Measurements from ENCODE around the gene EZR.
A peak's percentile ranks its signal among the peaks of the same experiment; 100 is the strongest.

EZR gene

DNA sequence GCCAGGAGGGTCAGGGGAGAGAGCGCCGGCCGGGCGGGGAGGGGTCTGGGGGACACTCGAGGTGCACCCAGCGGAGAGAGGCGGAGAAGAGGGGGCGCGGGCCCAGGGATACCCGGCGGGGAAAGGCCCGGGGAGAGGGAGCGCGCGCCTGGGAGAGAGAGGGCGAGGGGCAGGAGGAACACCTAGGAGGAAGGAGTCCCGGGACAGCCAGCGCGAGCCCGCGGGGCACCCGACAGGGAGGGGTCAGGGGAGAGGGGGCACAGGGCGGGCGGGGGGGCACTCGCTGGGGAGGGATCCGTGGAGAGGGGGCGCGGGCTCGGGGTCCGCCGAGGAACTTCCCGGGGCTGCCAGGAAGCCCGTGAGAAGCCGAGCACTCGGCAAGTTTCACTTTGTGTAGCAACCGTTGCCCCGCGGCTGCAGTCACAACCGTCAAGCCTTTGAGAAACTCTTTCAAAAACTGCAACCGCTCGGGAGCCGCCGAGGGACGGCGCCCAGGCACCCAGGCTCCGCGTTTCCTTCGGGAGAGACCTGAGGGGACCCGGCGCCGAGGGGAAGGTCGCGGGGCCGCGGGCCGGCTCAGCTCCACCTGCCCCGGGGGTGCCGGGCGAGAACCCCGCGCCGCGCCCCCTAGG lies 471 bp downstream of the EZR start:
- peak; percentile 43 to 61 for DNase-seq (ENCODE audit: low read depth in 2 of 2)

DNA sequence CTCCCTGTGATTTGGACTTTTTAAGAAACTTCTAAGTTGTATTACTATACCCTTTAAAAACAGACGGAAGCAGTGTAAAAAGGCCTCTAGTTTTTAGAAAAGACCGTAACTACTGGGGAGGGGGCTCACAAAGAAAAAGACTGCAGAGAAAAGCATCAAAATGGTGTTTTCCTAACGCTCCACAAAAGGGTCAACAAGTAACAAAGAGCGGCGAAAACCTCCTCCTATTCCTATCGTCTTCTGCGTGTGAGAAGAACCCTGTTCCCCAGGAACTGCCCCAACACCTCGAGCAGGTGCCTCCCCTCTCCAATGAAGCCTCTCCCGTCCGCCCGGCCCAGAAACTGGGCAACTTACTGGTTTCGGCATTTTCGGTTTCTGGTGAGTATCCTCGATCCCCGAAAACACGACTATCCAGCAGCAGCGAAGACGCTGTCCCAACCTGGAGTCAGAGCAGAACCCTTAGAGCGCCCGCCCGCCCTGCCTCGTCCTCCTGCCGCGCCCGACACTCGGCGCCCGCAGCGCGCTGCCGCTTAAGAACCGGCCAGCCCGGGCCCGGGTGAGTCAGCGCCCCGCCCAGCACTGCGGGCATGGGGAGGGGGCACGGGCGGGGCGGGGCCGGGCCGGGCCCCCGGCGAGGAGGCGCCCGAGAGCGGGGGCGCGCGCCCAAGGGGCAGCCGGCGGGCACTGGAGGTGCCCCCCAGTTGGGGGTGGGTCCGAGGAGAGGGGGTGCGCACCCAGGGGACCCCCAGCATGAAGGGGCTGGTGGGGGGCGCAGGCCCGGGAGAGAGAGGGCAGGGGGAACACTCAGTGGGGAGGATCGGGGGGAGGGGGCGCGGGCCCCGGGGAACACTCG lies 1.2 kb downstream of the EZR start:
- DNase-seq (ENCODE audit: low read depth in 2 of 2) = peak; percentile 58 to 76

- DNase-seq (ENCODE audit: low read depth in 2 of 2) = no peak
Observed at GRCh38 chr6:158816803-158817727, 2.1 kb downstream of the EZR start.

DNA sequence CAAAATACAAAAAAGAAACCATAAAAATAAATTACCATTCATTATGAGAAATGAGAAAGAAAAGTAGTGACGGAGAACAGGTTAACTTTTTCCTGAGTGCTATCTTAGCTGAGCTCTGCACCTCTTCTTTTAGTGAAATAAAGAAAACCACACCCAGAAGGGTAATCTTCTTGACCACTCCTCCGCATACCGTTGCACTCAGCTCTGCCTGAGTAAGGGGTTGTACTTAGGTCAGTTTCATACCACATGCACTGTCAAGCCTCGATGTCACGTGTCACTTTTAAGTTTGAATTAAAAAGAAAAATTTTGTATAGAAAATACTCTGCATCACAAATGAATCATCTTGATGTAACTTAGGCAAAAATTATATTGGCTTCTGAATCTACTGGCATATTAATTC lies 2.8 kb downstream of the EZR start:
- DNase-seq (ENCODE audit: low read depth in 2 of 2) = no peak

DNA sequence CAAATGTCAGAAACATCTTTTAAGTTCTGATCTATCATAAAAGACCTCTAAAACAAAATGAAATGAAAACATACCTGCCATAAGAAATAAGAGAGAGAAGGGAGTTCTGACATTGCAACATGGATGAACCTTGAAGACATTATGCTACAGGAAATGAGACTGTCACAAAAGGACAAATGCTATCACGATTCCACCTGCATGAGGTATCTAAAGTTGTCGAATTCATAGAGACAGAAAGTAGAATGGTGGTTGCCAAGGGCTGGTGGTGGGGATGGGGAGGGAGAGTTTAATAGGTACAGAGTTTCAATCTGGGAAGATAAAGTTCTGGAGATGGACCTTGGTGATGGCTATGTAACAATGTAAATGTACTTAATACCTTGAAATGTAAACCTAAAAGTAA lies 3.3 kb downstream of the EZR start:
- no peak for DNase-seq (ENCODE audit: low read depth in 2 of 2)

DNA sequence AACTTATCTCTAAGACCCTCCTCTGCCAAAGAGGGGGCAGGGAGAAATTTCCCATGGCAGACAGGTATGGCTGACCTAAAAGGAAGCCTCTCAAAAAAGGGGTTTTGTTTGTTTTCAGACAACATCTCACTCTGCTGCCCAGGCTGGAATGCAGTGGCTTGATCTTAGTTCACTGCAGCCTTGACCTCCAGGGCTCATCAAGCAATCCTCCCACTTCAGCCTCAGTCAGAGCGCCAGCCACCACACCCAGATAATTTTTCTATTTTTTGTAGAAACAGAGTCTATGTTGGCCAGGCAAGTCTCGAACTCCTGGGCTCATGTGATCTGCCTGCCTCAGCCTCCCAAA lies 3.8 kb downstream of the EZR start:
- no peak for DNase-seq (ENCODE audit: low read depth in 2 of 2)

DNA sequence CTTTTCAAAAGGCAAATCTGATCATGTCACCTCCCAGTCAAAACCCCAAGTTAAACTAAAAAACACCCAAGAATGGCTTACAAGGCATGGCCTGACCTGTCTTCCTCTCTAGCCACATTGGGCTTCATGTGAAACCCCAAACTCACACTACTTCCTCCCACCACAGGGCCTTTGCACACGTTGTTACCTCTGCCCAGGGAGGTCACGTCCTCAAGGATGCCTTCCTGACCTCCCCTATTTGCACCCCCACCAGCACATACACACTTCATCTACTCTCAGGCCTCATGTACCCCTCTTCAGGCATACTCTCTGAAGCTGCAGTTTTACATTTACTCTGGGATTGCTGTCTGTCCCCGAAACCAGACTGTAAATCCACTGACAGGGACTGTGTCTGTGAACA lies 6.1 kb downstream of the EZR start:
- DNase-seq (ENCODE audit: low read depth in 2 of 2) = no peak

DNA sequence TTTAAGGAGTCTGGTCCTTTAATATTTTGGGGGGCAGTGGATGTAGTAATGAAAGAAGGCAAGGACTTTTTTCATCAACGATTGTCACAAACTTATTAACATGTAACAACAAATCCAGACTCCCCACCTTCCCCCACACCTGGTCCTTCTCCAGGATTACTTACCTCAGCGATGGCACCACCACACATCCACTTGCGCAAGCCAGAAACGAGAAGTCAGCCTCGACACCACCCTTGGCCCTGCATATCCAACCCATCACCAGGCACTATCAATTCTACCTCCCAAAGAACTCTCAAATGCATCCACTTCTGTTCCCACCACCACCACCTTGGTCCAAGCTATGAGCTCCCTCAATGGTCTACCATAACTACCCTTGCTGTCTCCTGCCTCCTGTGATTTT lies 6.6 kb downstream of the EZR start:
- no peak for DNase-seq (ENCODE audit: low read depth in 2 of 2)

- DNase-seq (ENCODE audit: low read depth in 2 of 2) = no peak
Observed at GRCh38 chr6:158810155-158811095, 8.7 kb downstream of the EZR start.

DNA sequence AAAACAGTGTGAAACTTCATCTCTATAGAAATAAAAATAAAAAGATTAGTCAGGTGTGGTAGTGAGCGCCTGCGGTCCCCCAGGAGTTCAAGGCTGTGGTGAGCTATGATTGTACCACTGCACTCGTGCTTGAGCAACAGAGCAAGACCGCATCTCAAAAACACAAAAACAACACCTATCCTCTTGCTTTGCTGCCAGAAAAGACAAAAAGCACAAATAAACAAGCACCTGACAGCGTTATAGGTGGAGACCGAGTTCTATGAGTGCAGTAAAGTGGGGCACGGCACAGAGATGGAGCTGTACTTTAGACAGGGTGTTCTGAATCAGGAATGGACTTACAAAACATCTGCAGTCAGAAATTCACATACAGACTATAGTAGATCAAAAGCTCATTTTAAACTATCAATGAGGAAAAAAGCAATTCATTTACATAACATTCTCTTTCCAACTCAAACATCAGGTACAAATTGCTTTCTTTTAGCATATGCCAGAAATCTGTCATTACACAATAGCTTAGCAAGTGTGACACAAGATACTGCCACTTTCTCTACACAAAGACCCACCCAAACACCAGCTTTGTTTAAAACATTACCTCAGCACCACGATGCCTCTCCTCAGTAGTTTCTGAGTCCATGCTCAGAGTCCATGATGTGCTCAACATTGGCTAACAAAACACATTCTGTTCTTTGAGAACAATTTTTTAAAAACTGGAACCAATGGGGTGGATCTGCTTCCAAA lies 10.1 kb downstream of the EZR start:
- DNase-seq (ENCODE audit: low read depth in 2 of 2) = no peak

DNA sequence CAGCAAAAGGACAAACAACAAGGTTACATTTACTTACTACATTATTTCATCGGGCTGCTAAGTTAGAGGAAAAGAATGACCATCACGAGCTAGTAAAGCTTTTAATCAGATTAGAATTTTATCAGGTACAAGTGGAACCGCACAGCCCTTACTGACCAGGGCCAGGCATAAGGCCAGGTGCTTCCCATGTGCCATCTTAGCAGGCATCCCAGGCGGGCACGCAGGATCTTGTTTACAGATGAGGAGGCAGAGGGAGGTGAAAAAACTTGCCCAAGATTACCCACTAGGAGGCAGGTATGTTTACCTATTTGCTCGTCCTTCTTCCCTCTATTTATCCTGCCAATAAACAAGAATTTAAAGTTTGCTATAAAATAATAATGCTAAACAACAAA lies 10.7 kb downstream of the EZR start:
- no peak for DNase-seq (ENCODE audit: low read depth in 2 of 2)

DNA sequence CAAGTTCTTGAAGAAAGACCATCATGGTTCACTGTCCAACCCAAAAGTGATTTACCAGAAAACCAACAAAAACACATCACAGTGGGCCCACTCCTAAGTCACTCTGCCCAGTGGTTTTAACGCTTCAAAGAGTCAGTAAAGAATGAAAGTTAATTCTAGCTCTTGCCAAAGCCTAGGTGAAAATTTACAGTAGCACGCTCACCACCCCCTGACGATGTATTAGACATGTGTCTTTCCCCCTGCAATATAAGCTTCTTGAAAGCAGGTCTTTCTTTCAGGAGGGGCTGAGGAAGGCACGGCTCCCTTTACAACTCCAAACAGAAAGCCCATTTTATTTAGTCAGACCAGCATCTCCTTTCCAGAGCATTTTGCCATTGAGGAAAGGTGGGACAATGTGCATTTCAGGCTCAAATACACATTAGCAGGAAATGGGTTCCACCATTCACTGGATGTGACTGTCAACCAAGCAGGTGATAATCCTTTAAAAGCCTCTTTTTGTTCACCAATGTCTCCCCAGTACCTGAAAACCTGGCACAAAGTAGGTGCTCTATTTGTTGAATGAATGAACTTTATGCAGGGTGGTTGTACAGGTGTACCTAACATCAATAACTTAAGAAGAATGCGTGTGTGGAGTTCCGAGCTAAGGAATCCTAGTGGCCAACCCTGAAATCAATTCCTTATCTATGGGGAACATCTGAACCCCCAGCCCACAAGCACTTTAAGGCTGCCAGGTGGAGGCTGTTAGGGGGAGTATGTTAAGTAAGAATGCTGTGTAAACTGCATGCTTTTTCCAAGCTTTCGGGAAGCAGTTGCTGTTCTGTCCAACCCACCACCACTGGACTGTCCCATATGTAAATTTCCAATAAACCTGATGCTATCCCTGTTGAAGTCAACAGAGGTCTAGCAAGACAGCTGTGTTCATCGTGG lies 11.4 kb downstream of the EZR start:
- no peak for DNase-seq (ENCODE audit: low read depth in 2 of 2)

GRCh38 chr6:158805698-158806377 lies 13.3 kb downstream of the EZR start:
- no peak for DNase-seq (ENCODE audit: low read depth in 2 of 2)

GRCh38 chr6:158804207-158804606 lies 15.0 kb downstream of the EZR start:
- DNase-seq (ENCODE audit: low read depth in 2 of 2) = no peak

DNA sequence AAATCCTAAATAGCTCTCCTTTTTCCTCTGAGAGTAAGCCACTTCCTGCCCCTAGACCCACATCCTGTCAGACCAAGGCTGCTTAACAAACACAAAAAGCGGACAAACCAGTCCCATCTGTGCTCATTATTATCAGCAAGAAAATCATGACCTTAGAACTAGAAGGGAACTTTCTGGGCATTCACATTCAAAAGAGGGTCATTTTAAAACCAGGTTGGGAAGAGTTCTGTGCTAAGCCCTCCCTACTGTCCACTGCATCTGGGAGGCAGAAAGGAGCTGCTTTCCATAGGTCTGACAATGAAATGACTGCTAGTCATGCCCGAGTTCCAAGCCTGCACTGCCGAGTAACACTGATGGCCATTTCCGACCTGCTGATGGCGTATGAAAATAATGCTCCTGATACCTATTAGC lies 15.4 kb downstream of the EZR start:
- DNase-seq (ENCODE audit: low read depth in 2 of 2) = no peak

- no peak for DNase-seq (ENCODE audit: low read depth in 2 of 2)
Observed at GRCh38 chr6:158801655-158802294, 17.4 kb downstream of the EZR start.

DNA sequence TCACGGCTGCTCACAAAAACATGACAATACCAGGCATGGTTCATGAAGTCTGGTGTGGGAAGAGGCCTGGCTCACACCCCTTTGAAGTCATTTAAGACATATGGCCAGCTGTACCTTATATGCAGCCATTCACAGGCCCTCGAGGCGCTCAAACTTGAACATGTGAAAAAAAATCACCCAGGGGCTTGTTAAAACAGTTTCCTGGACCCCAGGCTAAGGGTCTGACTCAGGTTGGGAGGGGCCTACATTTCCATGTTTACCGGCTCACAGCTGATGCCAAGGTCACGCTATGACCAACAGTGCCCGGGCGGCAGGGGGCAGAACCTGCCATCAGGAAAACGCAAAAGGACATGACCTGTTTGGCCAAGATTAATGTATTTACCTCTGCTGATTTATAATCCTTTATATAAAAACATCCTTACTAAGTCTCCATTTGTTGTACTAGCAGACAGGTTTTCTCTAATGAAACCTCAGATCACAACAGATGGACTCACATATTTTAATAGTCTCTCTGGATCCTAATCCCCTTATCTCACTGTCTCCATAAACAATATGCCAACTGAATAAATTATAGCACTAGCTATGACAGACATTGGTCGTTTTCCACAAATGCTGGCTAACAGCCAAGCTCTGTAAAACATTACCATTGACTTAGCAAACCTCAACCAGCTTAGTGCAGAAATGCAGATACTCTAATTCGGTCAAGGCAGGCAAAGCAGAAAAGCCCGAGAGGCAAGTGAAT lies 19.9 kb downstream of the EZR start:
- DNase-seq (ENCODE audit: low read depth in 2 of 2) = no peak

- no peak for DNase-seq (ENCODE audit: low read depth in 2 of 2)
Observed at GRCh38 chr6:158798311-158798710, 20.9 kb downstream of the EZR start.
